Measurements from ENCODE around the gene PRKACG.

DNA sequence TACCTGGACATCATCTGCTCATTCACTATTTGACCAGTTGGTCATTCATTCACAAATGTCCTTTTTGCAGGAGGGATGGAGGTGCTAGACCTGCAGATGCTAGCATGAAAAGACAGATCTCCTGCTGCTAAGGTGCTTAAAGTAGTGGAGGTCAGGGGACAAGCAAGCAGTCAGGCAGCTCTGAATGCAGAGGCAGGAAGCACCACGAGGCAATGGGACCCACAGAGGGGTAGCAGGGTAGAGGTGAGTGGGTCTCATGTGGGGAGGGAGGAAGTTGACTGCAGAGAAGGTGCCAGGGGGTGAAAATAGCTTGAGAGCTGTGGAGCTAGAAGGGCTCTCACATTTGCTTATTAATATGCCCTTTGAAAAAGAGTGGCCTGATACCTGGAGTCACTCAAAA, 46.9 kb upstream of the PRKACG start:
- TF ChIP-seq REST (IDR thresholded peaks at IDR 0.05; ENCODE audit: borderline replicate concordance) (no peak), CTCF (IDR thresholded peaks at IDR 0.05; ENCODE audit: poor library complexity, severe bottlenecking) (no peak), EZH2 (IDR thresholded peaks at IDR 0.05; ENCODE audit: borderline replicate concordance, insufficient read depth, low read length, poor library complexity, severe bottlenecking) (no peak), POLR2AphosphoS5 (IDR thresholded peaks at IDR 0.05) (no peak), TAF1 (IDR thresholded peaks at IDR 0.05; ENCODE audit: low read depth) (no peak), EP300 (conservative IDR thresholded peaks at IDR 0.05; ENCODE audit: poor library complexity, severe bottlenecking) (no peak), SMC3 (conservative IDR thresholded peaks at IDR 0.05; ENCODE audit: poor library complexity) (no peak), RAD21 (conservative IDR thresholded peaks at IDR 0.05) (no peak)

Measured in neural cell (in vitro differentiated cells).